GM19043 (cell line): Measurements from ENCODE around the gene PLA2G1B.

Source experiments
- ATAC-seq: cut with Tn5 transposase; IDR thresholded peaks from one replicate; pipeline ENCODE4 v1.9.1; 2021; ENCODE audit warnings: low read depth; ENCODE audit not compliant: unreplicated experiment

The PLA2G1B gene

DNA sequence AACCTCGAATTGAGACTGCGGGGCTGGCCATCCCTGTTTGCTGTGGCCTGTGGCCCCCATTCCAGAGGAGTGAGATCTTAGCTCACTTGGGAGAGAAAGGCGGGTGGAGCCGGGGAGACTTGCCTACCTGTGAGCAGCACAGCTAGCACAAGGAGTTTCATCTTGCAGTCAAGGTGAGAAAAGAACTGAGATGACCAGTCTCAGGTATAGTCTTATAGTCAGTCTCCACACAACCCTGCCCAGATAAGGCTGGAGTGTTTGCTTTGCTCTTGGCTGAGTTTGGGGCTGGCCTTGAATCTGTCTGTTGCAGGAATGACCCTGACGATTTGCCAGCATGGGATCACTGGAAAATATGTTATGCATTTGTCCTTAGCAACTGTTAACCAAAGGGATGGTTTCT, at the start of gene PLA2G1B:
Gene PLA2G1B (minus strand): TSS at position 187 of the 400 bp plus-strand sequence. CDS start 26 bp downstream, at position 161.
- no peak for ATAC-seq

DNA sequence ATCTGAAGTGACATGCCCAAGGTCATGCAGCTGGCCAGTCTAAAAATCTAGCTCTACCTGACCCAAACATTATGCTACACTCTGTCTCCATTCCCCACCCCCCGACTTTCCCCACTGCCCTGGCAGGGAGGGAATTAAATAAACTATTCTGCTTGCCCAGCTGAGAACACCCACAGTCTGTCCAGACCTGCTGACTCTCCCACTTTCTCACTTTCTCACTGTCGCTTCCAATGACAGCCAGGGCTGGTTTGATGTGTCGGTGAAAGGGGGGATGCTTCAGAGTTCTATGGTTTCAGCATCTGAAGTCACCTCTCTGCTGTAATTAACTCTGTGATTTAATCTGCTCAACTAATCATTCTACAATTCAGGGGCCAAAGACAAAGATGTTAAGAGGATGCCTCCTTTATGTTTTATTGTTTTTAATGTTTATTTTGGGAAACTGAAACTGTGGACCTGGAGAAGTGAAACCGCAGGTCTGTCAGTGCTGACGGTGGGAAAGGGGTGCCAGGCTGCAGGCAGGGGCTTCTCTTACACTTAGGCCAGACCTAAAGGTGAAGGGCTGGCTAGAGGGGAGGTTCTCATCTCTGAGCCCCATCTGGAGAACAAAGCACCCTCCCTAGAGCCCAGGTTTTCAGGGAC, 49.5 kb upstream of the PLA2G1B start:
- ATAC-seq, result no peak

DNA sequence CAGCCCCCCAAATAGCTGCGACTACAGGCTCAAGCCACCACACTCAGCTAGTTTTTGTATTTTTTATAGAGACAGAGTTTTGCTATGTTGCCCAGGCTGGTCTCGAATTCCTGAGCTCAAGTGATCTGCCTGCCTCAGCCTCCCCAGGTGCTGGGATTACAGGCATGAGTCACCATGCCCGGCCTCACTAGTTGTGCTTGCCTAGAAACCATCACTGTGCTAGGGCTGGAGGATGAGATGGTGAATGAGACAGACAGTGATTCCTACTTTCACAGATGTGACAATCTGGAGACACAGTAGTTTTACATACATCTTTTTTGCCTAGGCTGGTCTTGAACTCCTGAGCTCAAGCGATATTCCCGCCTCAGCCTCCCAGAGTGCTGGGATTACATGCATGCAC, 48.8 kb upstream of the PLA2G1B start:
- no peak for ATAC-seq

DNA sequence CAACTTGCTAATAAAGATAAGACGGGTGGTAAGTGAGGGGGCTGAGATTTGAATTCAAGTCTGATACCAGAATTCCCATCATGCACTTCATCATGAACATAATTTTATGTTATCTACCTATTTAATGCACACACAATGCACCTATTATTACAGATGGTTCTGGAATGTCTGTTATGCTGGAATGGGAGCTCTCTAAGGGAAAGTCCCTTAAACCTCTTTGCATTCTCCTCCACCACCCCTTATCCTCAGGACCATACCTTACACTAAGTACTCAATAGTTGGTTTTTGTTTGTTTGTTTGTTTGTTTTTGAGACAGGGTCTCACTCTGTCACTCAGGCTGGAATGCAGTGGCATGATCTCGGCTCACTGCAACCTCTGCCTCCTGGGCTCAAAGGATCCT, 48.4 kb upstream of the PLA2G1B start:
- ATAC-seq, result no peak

DNA sequence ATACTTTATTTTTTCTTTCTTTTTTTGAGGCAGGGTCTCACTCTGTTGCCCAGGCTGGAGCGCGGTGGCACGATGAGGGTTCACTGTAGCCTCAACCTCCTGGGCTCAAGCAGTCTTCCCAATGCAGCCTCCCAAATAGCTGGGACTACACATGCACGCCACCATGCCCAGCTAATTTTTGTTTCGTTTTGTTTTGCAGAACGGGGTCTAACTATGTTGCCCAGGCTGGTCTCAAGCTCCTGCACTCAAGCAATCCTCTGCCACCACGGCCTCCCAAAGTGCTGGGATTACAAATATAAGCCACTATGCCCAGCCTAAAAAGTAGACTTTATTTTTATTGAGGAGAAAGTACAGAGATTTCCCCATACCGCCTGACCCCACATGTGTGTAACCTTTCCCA, 46.1 kb upstream of the PLA2G1B start:
- ATAC-seq, result no peak

DNA sequence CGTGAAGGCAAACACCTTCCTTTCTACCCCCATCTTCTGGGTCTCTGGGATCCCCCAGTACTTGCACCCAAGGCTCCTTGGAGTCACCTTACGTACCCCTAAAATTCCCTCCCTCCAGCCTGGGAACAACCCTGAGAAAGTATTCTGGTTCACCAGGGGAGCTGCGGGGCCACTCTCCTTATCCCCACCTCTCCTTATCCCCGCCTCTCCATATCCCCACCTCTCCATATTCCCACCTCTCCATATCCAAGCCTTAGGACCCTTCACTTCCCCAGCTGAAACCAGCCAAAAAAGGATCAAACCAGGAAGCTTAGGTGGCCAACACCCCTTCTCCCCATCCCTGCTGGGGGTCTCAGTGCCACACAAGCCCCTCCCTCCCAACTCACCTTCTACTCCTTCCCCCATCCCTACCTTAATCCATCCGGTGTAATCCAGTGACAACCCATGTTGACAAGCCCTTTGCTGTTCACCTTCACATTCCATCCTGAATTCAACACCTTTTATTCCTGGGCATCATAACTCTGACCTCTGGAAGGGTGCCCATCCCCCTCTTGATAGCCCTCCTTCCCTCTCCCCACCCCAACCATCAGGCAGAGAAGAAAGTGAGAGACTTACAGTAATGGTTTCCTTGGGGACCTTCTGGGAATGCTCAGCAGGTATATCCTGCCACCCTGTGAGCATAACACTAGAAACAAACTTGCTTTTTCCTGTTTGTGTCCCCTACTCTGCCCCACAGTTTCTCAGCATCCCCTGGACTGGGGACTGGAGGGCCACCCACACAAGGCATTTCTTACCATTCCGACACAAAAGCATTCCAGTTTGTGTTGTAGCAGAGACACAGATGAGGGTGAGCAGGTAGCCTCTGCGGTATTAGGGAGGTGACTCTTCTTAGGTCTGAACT, 43.0 kb upstream of the PLA2G1B start:
- no peak for ATAC-seq

DNA sequence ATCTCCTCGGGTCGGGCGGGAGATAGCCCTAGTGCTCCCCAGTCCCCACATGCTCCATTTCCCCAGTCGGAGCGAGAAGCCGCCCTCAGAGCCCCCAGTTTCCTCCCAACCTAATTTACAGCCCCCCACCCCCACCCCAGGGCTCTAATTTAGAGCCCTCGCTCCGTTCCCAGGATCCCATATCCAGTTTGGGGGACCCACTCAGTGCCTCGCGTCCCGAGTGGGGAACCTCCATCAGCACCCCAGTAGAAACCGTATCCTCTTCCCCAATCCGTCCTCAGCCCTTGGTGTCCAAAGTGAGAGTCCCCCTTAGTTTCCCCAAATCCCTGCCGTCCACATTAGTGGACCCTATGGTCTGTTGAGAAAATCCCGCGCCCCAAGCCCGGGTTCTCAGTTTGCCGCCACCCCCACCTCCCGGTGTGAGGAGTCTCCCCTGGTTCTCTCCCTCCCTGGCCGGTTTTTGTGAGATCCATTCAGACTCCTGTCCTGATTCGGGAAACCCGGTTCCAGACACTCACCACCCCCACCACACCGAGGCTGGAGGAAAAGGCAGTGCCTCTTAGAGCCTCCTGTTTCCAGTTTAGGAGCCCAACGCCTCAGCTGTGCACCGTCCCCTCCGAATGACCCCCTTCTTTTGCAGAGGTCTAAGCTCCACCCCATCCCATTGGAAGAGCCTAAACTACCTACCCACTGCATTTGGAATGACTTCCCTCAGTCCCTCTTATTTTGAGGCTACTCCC, 42.2 kb upstream of the PLA2G1B start:
- no peak for ATAC-seq

DNA sequence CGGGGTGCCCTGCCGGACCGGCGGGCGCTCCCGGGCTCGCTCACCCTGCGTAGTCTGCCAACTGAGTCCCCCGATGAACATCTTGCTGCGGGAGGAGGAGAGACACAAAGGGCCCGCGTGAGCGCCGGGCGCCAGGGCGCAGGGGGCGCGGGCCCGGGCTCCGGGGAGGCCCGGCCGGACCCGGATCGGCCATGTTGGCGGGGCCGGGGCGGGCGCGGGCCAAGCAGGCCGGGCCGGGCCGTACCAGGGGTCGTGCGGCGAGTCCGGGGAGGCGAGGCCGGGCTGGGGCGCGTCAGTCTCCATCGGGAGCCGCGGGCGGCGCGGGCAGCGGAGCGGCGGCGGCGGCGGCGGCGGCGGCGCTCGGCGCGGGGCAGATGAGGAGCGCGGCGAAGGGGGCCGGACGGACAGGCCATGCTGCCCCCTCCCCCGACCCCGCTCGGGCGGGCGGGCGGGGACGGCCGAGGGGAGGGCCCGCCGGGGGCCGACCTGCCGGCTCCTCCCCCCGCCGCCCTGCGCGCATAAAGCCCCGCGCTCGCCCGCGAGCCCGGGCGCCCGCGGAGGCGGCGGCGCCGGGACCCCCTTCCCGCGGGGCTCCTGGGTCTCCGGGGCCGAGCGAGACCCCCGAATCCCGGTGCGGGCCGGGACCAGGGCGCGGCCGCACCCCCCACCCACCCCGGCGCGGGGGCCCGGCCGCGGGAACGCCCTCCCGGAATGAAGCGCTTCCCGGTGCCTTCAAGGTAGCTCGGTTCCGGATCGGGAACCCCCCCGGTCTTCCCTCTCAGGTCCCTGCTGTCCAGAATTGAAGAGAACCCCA, 41.4 kb upstream of the PLA2G1B start, which contains the start of gene MSI1:
Gene MSI1 (minus strand): TSS at position 376 of the 814 bp plus-strand sequence. CDS start 73 bp downstream, at position 303.
- ATAC-seq, result no peak

DNA sequence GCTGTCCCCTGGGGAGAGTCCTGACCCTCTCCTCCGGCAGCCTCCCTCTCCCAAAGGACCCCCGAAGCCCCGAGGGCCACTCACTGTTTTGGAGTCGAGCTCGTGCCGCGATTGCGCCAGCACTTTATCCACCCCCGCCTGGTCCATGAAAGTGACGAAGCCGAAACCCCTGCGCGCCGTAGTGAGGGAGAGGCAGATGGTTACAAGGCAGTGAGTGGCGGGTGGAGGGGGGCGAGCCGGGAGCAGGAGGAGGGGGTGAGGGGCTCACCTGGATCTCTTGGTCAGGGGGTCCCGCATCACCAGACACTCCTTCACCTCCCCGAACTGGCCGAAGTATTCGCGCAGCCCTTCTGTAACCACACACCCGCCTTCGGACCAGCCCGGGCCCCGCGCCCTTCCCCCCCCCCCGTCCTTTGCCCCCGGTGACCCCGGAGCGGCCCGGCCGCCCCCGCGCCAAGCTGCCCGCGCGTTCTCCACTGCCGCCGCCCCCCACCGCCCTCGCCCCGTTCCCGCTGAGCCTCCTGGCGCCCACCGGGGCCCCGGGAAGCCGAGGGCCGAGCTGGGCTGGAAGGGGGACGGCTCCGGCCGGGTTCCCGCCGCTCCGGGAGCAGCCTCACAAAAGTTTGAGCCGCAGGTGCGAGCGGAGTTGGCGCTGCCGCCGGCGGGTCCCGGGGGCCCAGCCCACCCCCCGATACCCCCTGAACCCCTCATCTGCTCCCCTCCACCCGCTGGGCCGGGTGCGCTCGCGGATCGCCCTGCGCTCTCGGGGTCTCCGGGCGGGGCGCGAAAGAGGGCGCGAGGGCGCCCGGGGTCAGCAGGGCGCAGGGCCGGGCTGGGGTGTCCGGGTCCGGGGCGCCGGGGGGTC, 40.6 kb upstream of the PLA2G1B start:
- no peak for ATAC-seq

DNA sequence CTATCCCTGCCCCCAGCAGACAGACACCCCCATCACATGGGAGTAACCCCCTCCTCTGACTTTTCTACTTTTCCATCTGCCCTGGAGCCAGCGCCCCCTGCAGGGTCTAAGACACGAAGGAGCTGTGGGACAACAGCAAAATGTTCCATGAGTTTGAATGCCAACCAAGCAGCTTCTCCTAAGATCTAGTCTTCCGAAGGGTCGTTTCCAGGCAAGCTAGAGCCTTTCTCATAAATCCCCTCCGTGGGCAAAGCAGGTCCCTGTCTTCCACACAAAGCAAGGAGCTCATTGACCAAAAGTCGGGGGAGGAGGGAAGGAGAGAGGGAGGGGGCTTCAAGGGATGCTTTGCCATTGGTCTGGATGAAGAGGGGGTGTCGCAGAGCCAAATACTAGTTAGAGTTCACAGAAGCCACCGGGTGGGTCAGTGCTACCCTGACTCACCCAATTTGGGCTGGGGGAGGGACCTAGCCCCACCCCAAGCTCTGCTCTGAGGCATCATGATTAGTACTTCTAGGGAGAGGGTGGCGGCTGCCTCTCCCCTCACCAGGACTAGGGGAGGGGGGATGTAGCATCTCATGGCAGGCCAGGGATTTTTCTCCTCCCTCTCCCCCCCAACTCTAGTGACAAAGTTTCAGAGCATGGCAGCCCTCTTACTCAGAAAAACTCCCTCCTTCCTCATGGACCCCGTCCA, 39.8 kb upstream of the PLA2G1B start:
- no peak for ATAC-seq

DNA sequence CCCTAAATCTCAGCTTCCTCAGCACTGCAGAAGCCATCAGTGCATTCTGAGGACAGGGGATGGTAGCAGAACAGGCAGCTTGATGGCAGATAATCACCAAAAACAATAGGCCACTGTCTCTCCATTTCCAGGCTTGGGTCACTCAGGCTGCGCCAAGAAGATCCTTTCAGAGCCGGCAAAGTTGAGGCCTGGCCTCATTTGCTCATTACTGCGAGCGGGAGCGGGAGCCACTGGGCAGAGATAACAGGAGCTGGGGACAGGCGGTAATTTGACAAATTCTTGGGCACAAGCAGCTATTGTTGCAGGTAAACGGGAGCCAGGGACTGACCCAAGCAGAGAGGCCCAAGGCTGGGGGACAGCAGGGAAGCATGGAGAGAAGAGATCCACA, 39.3 kb upstream of the PLA2G1B start:
- no peak for ATAC-seq

DNA sequence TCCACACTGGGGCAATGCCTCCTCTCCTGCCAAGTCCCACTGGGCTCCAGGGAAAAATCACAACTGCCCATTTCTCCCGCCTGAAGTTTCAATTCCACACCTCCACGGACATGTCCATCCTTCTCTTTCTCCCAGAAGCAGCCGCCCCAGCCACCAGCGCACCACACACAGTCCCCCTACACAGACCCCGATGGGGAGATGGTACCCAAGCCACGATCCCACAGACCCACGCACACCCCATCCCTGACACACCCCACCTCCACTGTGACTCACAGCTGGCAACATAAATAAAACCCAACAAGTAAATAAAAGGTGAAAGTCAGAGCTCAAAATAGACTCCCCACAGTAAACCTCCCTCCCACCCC, 38.7 kb upstream of the PLA2G1B start:
- no peak for ATAC-seq

DNA sequence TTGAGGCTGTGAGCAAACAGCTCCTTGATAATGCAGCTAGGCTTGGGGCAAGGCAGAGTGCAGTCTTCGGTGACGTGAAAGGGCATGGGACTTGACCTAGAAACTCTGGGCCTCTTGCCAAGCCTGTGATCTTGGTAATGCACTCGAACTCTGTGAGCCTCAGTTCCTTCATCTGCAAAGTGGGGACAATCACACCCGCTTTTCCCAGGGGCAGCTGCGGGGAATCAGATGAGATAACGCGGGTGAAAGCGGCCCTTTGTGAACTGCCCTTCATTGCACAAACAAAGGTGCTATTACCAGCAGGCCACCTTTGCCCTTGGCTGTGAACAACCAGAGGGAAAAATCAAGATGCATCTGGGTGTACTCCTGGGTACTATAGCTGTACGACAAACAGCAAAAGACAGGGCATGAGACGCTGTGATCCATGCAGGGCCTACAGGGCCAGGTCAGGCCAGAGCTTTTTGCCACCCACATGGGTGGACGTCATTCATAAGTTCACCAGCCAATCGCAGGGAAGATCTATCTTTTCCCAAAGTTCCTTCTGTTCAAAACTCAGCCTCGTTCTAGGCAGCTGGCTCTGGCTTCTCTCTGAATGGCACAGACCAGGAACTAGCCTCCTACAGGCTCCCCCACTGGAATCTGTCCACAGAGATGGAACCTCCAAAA, 38.2 kb upstream of the PLA2G1B start:
- ATAC-seq, result no peak

DNA sequence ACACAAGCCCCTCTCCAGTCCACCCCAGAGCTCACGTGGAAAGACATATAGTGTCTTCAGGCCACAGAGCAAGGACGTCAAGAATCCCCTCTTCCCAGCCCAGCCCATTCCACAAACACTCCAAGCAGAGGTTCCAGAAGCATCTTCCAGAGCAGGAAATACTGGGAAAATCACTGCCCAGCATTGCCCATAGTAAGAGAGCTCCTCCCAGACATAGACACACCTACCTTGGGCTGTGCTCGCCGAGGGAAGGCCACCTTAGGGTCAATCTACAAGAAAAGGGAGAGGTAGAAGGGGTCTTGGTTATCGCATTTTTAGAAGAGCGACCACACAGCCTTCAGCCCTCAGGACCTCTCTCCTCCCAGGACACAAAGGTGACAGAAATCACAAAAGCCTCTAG, 36.9 kb upstream of the PLA2G1B start:
- ATAC-seq, result no peak

DNA sequence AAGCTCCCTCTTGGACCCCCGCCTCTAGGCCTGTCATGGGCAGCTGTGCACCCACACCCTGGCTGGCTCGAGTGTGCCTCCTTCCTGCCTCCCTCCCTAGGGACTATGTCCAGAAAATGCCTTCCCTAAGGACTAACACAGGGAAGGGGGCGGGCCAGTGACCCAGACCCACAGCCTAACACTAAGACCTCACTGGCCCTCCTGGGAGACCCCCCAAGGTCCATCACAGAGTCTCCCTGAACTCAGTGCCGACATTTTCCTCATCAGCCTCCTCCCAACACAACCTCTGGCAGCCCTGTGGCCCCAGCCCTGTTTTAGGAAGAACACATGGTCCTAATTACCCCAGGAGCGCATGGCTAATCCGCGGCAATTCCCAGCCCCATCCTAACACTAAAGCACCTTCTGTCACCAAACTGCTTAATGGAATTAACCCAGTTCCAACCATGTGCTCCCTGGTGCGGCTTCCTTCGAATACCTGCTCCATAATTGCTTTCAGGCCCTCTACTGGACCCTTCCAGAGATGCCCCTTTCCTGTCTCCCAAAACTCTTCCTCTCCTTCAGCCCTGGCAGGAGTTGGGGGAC, 35.8 kb upstream of the PLA2G1B start:
- no peak for ATAC-seq

DNA sequence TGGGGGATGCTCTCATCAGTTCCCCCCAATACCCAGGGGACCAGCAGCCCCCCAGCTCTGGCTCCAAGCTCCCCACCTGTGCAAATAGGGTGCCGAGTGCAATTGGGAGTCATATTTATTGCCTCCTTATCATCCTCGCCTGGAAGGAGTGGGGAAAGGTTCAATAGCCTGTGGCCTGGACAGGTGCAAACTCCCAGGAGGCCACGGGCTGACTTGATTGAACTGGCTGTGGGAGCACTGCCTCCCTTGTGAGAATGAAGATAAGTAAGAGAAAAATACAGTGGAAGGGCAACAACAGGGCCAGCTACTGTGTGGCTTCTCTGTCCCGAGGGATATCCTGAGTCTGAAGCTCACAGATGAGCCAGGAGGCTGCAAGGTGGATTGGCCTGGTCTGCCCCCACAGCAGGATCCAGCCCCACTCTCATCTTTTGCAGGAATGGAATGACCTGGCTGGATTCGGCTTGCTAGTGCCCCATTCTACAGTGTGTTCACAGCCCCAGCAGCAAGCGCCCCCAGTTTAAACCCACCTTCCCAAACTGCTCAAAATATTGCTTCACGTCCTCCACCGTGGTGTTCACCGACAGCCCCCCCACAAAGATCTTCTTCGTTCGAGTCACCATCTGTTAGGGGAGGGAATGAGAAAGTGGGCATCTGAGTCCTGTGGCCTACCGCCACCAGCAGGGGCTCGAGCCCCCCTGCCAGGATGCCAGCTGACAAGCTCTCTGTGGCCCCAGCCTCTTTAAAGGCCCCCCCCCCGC, 35.1 kb upstream of the PLA2G1B start:
- ATAC-seq, result no peak

DNA sequence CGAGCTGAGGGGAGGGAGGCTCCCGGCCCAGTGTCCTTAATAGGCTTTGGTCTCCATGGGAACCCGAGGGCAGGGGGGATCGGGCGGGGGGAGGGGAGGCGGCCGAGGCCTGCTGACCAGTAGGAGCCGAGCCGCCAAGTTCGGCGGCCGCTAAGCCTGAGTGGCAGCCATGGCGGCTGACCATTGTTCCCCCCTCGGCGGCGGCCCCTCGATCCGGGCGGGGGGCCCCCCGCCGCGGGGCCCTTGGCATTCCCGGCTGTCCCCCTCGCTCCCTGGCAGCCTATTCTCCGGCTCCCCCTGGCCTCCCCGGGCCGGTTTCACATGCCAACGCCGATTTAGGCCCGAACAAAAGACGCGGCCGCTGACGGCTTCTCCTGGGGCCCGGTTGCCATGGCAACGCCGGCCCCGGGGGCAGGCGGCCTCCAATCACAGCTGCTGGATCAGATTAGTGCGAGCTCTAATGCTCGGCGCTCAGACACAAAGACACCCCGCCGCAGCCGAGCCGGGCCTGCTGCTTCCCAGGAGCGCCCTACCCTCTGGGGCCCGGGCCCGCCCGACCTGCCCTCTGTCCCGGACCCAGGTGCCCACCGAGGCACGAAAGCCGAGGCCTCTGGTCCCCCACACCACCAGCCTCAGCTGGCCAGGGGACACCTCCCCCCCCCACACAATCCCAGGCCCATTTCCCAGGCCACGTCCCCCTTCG, 34.1 kb upstream of the PLA2G1B start:
- no peak for ATAC-seq
